Heart left ventricle (tissue), 16 donors: Measurements from ENCODE around the gene DNAH1. TPM values are rescaled to one million over a fixed set of nuclear protein-coding genes. Genes with fewer than 3 reads are reported as not detected.

ENCODE experiments used
- ATAC-seq, 4 donors: fragments of 200-7000 bp; cut with Tn5 transposase; one replicate each; pipeline ENCODE4 v1.9.1; 2020 to 2022; ENCODE audit warnings: moderate library complexity in 4 of 4, mild to moderate bottlenecking in 3 of 4, moderate number of reproducible peaks in 1 of 4
- DNase-seq, 5 donors: peaks; one replicate each; pipeline ENCODE4 v3.0.0-alpha.2; 2020
- H3K27ac ChIP-seq, 12 donors: fragments of 200-600 bp; sonication (generic) in 4 of 12; one replicate each; pipeline versions ENCODE4 v1.5.0 to v1.8.0; 2016 to 2022; ENCODE audit warnings: mild to moderate bottlenecking in 2 of 12
- H3K27me3 ChIP-seq, 9 donors: fragments of 200-600 bp; sonication (generic) in 2 of 9; one replicate each; pipeline versions ENCODE4 v1.5.1 to v1.8.0; 2016 to 2022; ENCODE audit warnings: mild to moderate bottlenecking in 3 of 9
- H3K36me3 ChIP-seq, 9 donors: fragments of 200-600 bp; sonication (generic) in 2 of 9; one replicate each; pipeline versions ENCODE4 v1.5.0 to v1.8.0; 2018 to 2022; ENCODE audit warnings: mild to moderate bottlenecking in 2 of 9
- H3K4me1 ChIP-seq, 12 donors: fragments of 200-600 bp; sonication (generic) in 4 of 12; one replicate each; pipeline versions ENCODE4 v1.5.0 to v1.8.0; 2016 to 2022; ENCODE audit warnings: mild to moderate bottlenecking in 3 of 12
- H3K4me3 ChIP-seq, 12 donors: fragments of 200-600 bp; sonication (generic) in 4 of 12; one replicate each; pipeline versions ENCODE4 v1.5.0 to v1.8.0; 2017 to 2022; ENCODE audit warnings: mild to moderate bottlenecking in 9 of 12, moderate library complexity in 4 of 12
- H3K9me3 ChIP-seq, 12 donors: fragments of 200-600 bp; sonication (generic) in 4 of 12; one replicate each; pipeline versions ENCODE4 v1.5.0 to v1.8.0; 2016 to 2022; ENCODE audit warnings: mild to moderate bottlenecking in 1 of 12
- CTCF ChIP-seq, 12 donors: fragments of 200-600 bp; sonication (generic) in 4 of 12; IDR thresholded peaks; one replicate each; pipeline versions ENCODE4 v1.5.0 to v1.8.0; 2018 to 2022; ENCODE audit warnings: antibody characterized with exemption in 12 of 12, mild to moderate bottlenecking in 5 of 12
- POLR2A ChIP-seq, 2 donors: fragments of 450-650 bp; IDR thresholded peaks; one replicate each; pipeline ENCODE4 v1.6.1; 2017; ENCODE audit warnings: antibody characterized with exemption in 2 of 2, mild to moderate bottlenecking in 2 of 2, moderate library complexity in 2 of 2
- WGBS, 4 donors: extraction: QIAGEN DNeasy Blood & Tissue Kit in 2 of 4; methylation state at CpG; one replicate each; pipeline versions ENCODE4 v1.1.5 to v1.1.7; 2013 to 2018; 5-methylcytosine and 5-hydroxymethylcytosine counted together
- intact Hi-C, 10 donors: fragments of 100-400 bp; cut with DNase I; formaldehyde crosslinking; loops; one replicate each; pipeline versions ENCODE4 v1.11.1 to v1.14.2; 2022
- polyA plus RNA-seq, 2 donors: library from polyadenylated mRNA; stranded (reverse); fragments of 200-250 nt; gene quantifications; one replicate each; pipeline ENCODE4 v1.2.3, GENCODE V29; 2013
- total RNA-seq, 9 donors: library from RNA; depleted of rRNA in 2 of 9; stranded (reverse); fragments of >200 nt in 2 of 9; fragmentation: NEBNext Ultra II Directional in 3 of 9; extraction: Animal tissue kit (Norgen Biotek cat#: 25700) in 3 of 9; gene quantifications; one replicate each; pipeline versions ENCODE4 v1.1.0 to v1.2.4, GENCODE V29; 2016 to 2023
- donor health status: ischemic (EF 13 %, LVEDD 7.1; RV severe dilation, severe dysfunction).
- donor health status: healthy with polysubstance abuse.
- donor health status: DM: no; HTN: yes; CAD: no.
- donor health status: DM: no; HTN: no; CAD: no.
- donor health status: ischemic (EF 25% LVEDD 6.9; RV normal size, moderate dysfunction).
- donor health status: ischemic (EF 25% LVEDD 5.7; RV mildly dilated, moderate dysfunction).
- donor health status: healthy.
- donor health status: DM: yes; HTN: yes; CAD: no.
- donor health status: ischemic (EF 35%, LVEDD 5.7; RV mildly dilated, moderate dysfunction).
- donor health status: nonischemic (EF 11% LVEDD 7.7; RV severe dilation, severe dysfunction).
- donor health status: DM: yes; HTN: yes; CAD: no.
- donor health status: PGD.
- donor health status: ischemic (EF 29% LVEDD 5.4; RV normal size, mild dysfunction).
- donor health status: nonischemic (EF 23%, LVEDD 6.1; RV moderate dilation, normal function).

DNAH1 gene
- total and polyA plus RNA-seq, 11 donors = 0.95 to 6.6 (median 2.8) TPM

GRCh38 chr3:52380023-52380422 lies 63.9 kb downstream of the DNAH1 start:
- Histone ChIP-seq H3K4me3 (no peak overlapping the region), H3K4me1 (peaks cover 0 to 5% (median 0%) of the 10 kb centered on the region in 12 donors), H3K9me3 (no peaks in the 10 kb centered on the region), H3K27ac (no peak overlapping the region), H3K36me3 (peaks cover 0 to 13% (median 0%) of the 10 kb centered on the region in 9 donors), H3K27me3 (no peaks in the 10 kb centered on the region)
- WGBS, 4 donors = 87 to 90% (median 88%) methylated on average over 8 to 10 of the region's 10 CpGs
- DNase-seq (no peak), ATAC-seq (no peak)
- intact Hi-C loops = loop anchor here in 1 of 10 donors (10.0 kb wide), 1 partner anchor 75 kb away; no protein-coding TSS in a partner anchor
- no peak for TF ChIP-seq POLR2A (IDR thresholded peaks at IDR 0.05)
- TF ChIP-seq CTCF (IDR thresholded peaks at IDR 0.05) = no peak

- Histone ChIP-seq H3K36me3 (peaks cover 0 to 15% (median 0%) of the 10 kb centered on the region in 9 donors), H3K4me3 (no peak overlapping the region), H3K9me3 (no peaks in the 10 kb centered on the region), H3K27me3 (no peaks in the 10 kb centered on the region), H3K27ac (no peak overlapping the region), H3K4me1 (peaks cover 0 to 5% (median 0%) of the 10 kb centered on the region in 12 donors)
- TF ChIP-seq POLR2A (IDR thresholded peaks at IDR 0.05) (no peak), CTCF (IDR thresholded peaks at IDR 0.05) (no peak)
- 85 to 95% (median 93%) methylated on average over 16 to 18 of the region's 18 CpGs for WGBS, 4 donors
- no peak for DNase-seq
- intact Hi-C loops = loop anchor here in 1 of 10 donors (10.0 kb wide), 1 partner anchor 77 kb away; no protein-coding TSS in a partner anchor
- ATAC-seq = no peak
These were observed 65.5 kb downstream of the DNAH1 start for GRCh38 chr3:52381623-52382022.

- peaks cover 0 to 21% (median 0%) of the 10 kb centered on the region in 9 donors for H3K36me3 ChIP-seq
- H3K4me3 ChIP-seq = no peak overlapping the region
- TF ChIP-seq CTCF (IDR thresholded peaks at IDR 0.05) = no peak
- TF ChIP-seq POLR2A (IDR thresholded peaks at IDR 0.05) = no peak
- WGBS, 4 donors = 84 to 94% (median 93%) methylated on average over 3 to 14 of the region's 14 CpGs
- intact Hi-C loops = loop anchor here in 1 of 10 donors (10.0 kb wide), 1 partner anchor 79 kb away; no protein-coding TSS in a partner anchor
- no peaks in the 10 kb centered on the region for H3K9me3 ChIP-seq
- H3K27ac ChIP-seq = no peak overlapping the region
- ATAC-seq (no peak), DNase-seq (no peak)
- peaks cover 0 to 5% (median 0%) of the 10 kb centered on the region in 12 donors for H3K4me1 ChIP-seq
- no peaks in the 10 kb centered on the region for H3K27me3 ChIP-seq
These were observed 67.3 kb downstream of the DNAH1 start for GRCh38 chr3:52383446-52383845.

- no peaks in the 10 kb centered on the region for H3K9me3 ChIP-seq
- ATAC-seq (no peak), DNase-seq (no peak)
- peaks cover 0 to 29% (median 3%) of the 10 kb centered on the region in 9 donors for H3K36me3 ChIP-seq
- TF ChIP-seq POLR2A (IDR thresholded peaks at IDR 0.05) (no peak), CTCF (IDR thresholded peaks at IDR 0.05) (no peak)
- intact Hi-C loops = loop anchor here in 1 of 10 donors (10.0 kb wide), 1 partner anchor 79 kb away; no protein-coding TSS in a partner anchor
- H3K4me3 ChIP-seq = no peak overlapping the region
- no peak overlapping the region for H3K27ac ChIP-seq
- peaks cover 0 to 5% (median 0%) of the 10 kb centered on the region in 12 donors for H3K4me1 ChIP-seq
- WGBS, 4 donors = 77 to 90% (median 84%) methylated on average over 7 to 9 of the region's 9 CpGs
- no peaks in the 10 kb centered on the region for H3K27me3 ChIP-seq
These were observed 68.1 kb downstream of the DNAH1 start for GRCh38 chr3:52384019-52384761.
